ENCODE results near the gene DENND6B.

DNA sequence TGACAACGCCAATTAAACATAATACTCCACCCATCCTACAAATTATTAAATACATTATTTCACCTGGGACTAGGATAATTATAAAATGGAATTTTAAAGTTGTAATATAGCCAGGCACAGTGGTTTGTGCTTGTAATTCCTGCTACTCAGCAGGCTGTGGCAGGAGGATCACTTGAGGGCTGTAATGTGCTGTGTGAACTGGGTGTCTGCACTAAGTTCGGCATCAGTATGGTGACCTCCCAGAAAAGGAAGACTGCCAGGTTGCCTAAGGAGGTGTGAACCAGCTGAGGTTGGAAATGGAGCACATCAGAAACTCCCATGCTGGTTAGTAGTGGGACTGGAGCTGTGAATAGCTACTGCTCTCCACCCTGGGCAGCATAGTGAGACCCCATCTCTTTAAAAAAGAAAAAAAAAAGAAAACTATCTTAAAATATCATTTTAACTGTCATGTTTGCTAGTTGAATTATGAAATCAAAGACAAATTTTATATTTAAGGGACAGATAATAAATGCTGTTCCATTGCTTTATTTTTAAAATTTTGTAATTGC, 44.4 kb upstream of the DENND6B start:
- TF ChIP-seq, protein P1, sequence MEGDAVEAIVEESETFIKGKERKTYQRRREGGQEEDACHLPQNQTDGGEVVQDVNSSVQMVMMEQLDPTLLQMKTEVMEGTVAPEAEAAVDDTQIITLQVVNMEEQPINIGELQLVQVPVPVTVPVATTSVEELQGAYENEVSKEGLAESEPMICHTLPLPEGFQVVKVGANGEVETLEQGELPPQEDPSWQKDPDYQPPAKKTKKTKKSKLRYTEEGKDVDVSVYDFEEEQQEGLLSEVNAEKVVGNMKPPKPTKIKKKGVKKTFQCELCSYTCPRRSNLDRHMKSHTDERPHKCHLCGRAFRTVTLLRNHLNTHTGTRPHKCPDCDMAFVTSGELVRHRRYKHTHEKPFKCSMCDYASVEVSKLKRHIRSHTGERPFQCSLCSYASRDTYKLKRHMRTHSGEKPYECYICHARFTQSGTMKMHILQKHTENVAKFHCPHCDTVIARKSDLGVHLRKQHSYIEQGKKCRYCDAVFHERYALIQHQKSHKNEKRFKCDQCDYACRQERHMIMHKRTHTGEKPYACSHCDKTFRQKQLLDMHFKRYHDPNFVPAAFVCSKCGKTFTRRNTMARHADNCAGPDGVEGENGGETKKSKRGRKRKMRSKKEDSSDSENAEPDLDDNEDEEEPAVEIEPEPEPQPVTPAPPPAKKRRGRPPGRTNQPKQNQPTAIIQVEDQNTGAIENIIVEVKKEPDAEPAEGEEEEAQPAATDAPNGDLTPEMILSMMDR (IDR thresholded peaks at IDR 0.05; ENCODE audit: extremely low read depth in 1 of 2, insufficient read depth in 1 of 2, low read depth in 1 of 2, low read length in 2 of 2), result no peak
- no peak for TF ChIP-seq POLR2A (IDR thresholded peaks at IDR 0.05; ENCODE audit: low read depth, low read length)
- TF ChIP-seq GATA2 (IDR thresholded peaks at IDR 0.05; ENCODE audit: insufficient read depth, insufficient read length, low read depth, low read length), result no peak
- no peak for TF ChIP-seq POLR2AphosphoS5 (IDR thresholded peaks at IDR 0.05; ENCODE audit: insufficient read depth, low read depth, low read length)
- TF ChIP-seq JUN (IDR thresholded peaks at IDR 0.05; ENCODE audit: borderline replicate concordance, insufficient read depth, insufficient read length, low read depth), result no peak
- TF ChIP-seq MYC (IDR thresholded peaks at IDR 0.05; ENCODE audit: low read depth, low read length), result no peak
- TF ChIP-seq, protein P2, sequence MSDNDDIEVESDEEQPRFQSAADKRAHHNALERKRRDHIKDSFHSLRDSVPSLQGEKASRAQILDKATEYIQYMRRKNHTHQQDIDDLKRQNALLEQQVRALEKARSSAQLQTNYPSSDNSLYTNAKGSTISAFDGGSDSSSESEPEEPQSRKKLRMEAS (IDR thresholded peaks at IDR 0.05; ENCODE audit: insufficient read depth, insufficient read length), result no peak

Data from endothelial cell of umbilical vein (primary cell).